ENCODE measurements around the gene MGAT5.
"Not testable (repeated sequence)": the region's sequence is repeated elsewhere in the genome, so short reads cannot be mapped to it uniquely, and the experiment has no call there.

The MGAT5 gene

DNA sequence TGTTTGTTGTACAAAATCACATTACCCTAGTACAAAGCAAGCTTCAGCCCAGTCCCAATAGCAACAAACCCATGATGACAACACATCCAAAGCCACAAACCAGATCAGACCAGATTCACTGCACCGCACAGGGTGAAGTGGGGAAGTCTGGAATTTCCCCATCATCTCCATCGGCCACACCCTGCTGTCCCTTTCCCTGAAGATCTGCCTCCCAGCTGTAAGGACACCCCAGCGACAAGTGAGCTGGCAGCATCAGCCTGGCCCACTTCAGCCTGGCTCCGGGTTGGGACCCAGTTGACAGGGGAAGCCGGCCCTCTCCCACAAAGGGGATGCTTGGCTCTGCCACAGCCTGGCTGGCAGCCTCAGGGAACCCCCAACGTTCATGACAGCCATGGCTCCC is 207.6 kb downstream of the MGAT5 start:
- intact Hi-C loops (cut with DNase I): no loop called here
- DNase-seq: peak in 4 of 42 donors; percentile 9 to 23 (median 20)

DNA sequence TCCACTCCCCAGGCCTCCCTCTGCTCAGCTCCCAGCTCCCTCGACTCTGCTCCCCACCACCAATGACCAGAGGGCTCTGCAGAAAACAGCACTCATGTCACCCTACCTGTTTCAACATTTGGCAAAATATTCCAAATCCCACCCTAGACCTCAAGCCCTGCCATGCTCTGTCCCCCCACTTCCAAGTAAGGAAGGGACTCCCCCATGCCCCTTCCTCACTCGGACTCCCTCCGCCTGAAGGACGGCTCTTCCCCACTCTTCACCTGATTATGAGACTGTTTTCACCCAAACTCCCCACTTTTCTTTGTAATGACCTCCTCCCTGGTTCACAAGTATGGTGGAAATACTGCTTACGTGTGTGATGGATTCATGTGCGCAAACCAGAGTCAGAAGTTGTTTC is 208.4 kb downstream of the MGAT5 start:
- DNase-seq: peak in 2 of 42 donors; percentile 9 to 21
- intact Hi-C loops (cut with DNase I): no loop called here

DNA sequence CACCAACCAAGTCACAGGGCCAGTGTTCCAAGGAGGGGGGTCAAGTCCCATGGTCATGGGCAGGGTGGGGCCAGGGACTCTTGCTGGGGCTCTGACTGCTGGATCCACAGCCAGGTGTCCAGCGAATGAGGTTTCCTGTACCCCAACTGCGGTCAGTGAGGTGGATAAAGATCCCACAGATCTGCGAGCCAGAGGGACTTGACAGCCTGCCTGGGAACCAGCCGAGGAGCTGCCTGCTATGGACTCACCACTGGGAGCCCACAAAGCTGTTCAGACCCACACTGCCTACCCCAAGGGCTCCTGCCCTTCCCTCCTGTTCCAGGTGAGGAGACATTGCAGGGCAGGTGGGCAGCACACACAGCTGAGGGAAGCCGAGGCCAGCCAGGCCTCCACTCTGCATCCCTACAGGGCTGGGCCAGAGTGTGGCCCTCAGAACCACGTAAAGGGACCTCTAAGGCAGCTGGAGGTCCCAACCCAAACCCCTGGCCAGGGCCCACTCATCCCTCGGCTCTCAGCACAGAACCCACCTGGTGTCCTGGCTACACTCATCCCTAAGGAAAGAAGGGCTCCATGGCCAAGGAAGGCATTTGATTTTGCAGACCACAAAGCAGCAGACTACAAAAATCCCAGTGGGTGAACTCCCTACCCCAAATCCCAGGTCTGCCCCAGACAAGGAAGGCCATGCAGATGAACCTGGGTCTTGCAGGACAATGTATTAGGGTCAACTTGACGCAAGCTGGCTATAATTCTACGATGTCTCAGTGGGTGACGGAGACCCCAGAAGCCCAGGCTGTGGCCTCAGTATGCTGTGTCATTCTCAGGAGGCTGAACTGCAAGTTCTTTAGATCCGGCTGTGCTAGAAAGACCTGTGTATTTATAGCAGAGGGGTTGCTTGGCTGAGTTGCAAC is 209.2 kb downstream of the MGAT5 start:
- intact Hi-C loops (cut with DNase I): no loop called here
- peak in 6 of 42 donors; percentile 2 to 25 (median 16) for DNase-seq

DNA sequence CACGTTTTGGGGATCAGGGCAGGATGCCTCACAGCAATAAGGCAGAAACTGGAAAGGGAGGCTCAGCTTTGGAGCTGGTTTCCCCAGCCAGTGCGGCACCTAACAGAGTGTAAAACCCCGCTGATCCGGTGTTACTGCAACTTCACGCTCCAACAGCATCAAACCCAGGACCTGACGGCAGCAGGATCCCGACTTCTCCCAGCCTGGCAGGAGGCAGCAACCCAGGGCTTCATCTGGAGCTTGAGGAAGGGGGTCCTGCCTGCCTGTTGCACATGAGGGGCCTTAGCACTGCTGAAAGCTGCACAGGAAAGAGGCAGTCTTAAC is 209.8 kb downstream of the MGAT5 start:
- intact Hi-C loops (cut with DNase I): no loop called here
- DNase-seq: peak in 4 of 42 donors; percentile 3 to 24 (median 20)

DNA sequence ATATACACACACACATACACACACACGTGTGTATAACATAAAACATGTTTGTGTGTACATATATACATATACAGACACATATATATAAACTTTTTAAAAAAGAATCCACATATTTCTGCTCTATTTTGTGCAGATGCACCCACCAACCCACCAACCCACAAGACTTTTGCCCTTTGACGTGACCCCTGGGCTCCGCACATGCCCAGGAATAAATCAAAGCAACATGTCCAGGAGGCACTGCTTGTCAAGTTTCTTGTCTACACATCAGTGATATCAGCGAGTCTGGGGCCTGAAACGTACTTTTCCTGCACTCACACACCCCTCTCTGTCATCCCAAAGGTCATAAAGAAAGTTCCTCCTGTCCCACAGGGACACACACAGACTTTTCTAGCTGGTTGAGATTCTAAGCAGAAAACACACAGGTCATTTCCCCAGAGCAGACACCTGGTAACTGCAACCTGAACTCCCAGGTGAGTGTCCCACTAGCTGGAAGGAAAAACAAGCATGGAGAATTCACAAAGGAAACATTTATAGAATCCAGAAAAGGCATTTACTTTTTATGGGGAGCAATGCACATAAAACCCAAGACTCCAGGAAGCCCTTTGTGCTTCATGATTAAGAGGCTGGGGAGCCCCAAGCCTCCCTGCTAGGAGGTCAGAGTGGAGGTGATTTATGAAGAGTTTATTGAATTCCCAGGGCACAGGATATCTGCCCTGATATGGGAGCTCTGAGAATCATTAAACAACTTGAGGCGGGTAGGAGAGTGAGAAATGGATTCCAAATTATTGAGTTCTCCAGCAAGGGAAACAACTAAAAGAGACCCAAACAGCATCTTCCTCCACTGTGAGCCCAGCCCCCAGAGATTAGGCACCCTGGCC is 211.6 kb downstream of the MGAT5 start:
- intact Hi-C loops (cut with DNase I): no loop called here
- DNase-seq: peak in 4 of 42 donors; percentile 6 to 24 (median 20)

DNA sequence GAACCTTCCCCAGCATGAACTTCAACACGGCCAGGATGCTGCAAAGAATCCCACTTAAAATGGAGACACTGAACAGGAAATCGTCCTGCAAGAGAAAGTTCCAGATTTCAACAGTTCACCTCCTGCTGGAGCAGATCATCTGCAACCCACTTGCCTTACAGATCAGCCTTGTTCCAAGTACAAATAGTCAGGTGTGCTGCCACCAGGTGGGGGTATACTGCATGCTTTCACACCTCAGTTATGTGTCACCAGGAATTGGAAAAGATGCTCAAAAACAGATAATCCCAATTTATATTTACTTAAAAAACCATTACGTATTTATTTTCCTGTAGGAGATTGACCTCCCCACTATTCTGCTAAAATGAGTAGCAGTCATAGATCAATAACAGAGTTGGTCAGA is 212.3 kb downstream of the MGAT5 start:
- DNase-seq: peak in 28 of 42 donors; percentile 14 to 72 (median 52)
- intact Hi-C loops (cut with DNase I): no loop called here

DNA sequence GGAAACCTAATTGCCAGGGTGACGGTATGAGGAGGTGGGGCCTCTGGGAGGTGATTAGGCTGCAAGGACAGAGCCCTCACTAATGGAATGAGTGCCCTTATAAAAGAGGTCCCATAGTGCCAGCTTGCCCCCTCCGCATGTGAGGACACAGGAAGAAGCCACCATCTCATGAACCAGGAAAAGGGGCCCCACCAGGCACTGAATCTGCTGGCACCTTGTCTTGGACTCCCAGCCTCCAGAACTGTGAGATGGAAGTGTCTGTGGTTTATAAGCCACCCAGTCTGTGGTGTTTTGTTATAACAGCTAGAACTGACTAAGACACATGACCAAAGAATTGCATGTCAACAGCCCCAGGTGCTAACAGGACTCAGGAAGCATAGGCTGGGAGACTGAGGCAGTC is 214.3 kb downstream of the MGAT5 start:
- DNase-seq: peak in 2 of 42 donors; percentile 18 to 26
- intact Hi-C loops (cut with DNase I): no loop called here

DNA sequence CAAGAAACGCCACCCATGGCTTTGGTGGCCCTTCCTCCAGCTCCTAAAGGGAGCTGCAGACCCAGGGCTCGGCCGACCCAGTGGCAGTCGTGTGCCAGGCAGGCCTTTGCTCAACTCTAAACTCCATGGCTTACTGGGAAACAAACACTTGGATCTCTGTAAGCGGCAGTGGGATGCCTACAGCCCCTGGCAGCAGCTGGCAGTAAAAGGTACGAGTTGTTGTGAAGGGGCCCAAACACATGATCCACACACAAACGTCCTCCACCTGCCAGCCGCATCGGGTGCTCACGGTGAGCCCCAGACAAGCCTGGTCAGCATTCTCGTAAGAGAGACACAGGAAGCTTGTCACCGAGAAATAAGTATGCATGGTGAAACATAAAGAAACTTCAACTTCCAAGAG is 214.9 kb downstream of the MGAT5 start:
- peak in 1 of 42 donors; percentile 13 for DNase-seq
- intact Hi-C loops (cut with DNase I): no loop called here

DNA sequence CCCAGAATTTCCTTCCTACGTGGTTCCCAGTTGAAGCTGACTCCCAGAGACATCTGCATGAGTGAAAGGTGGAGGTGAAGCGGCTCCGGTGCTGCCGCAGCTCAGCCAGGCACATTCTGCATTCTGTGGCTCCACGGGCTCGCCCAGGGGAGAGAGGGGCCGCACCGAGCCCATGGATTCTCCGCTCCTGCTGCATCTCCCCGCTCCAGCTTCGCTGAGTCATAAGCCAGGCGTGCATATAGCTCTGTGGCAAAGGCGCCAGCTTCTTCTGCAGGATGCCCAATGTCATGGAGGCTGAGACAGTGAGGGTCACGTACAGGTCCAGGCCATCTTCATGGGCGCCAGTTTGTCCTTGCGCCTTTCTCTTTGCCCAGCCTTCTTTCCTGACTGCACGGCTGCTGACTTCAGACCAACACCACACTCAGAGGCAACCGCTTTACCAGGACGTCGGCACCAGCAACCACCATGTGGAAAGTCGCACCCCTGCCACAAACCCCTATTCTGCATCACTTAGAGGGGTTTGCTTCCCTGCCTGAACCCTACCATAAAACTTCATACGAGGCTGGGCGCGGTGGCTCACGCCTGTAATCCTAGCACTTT is 215.7 kb downstream of the MGAT5 start:
- DNase-seq: peak in 2 of 42 donors; percentile 14 to 34
- intact Hi-C loops (cut with DNase I): no loop called here

DNA sequence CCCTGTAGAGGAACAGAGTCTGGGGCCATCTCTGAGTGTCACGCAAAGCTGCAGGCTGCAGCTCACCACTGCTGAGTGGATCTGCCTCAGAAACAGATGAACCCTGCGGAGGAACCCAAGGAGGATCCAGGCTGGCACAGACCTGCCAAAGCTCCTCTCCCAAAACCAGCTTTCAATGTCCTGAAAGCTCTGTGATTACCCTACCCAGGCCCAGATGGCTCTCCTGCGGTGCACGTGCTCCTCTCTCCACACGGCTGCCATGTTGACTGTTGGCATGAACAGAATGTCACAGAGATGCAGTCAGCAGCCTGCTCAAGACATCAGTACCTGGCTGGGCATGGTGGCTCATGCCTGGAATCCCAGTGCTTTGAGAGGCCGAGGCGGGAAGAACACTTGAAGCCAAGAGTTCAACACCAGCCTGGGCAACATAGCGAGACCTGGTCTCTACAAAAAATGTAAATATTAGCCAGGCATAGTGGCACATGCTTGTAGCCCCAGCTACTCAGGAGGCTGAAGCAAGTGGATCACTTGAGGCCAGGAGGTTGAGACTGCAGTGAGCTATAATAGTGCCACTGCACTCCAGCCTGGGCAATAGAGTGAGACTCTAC is 216.8 kb downstream of the MGAT5 start:
- peak in 2 of 42 donors; percentile 16 to 17 for DNase-seq
- intact Hi-C loops (cut with DNase I): no loop called here

DNA sequence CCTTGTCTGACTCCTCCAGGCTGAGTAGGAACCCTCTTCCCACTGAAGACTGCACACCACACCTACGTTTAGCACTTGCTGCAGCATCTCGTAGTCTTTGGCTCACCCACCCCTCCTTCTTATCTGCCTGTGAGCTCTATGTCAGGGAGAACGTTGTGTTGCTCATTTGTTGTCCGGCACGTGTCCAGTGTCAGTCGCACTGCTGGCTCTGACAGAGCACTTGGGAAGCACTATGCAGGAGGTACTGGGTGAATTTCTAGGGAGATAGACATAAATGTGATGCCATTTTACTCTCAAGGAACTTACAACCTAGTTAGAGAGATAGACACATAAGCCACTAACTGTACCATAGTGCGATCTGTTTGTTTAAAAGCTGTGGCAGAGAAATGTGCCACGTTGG is 223.1 kb downstream of the MGAT5 start:
- peak in 2 of 42 donors; percentile 3 to 13 for DNase-seq
- intact Hi-C loops (cut with DNase I): not testable (repeated sequence)

DNA sequence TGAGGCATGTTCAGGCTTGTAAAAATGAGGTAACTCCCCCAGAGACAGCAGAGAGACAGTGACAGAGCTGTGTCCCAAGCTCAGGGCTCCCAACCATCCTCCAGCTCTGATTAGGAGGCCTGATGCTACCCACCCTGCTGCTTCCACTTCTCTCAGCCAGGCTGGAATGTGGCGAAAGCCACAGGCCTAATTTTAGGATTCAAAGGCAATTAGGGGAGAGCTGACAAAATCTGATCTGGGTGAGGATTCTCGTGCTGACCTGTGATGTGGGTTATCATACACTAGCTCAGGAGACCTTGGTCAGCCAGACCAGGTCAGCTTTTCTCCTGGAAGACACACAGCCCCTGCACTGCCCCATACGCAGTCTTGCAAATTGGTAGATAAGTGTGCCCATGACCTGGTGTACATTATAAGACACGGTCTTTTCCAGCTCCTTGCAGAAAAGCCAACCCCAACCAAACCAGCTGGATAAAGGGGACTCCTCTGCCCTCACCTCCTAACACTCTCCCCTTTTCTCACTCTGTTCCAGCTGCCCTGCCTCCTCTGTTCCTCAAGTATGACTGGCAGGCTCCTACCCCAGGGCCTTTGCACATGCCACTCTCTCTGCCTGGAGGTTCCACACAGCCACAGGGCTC is 225.9 kb downstream of the MGAT5 start:
- peak in 2 of 42 donors; percentile 25 for DNase-seq
- intact Hi-C loops (cut with DNase I): no loop called here

DNA sequence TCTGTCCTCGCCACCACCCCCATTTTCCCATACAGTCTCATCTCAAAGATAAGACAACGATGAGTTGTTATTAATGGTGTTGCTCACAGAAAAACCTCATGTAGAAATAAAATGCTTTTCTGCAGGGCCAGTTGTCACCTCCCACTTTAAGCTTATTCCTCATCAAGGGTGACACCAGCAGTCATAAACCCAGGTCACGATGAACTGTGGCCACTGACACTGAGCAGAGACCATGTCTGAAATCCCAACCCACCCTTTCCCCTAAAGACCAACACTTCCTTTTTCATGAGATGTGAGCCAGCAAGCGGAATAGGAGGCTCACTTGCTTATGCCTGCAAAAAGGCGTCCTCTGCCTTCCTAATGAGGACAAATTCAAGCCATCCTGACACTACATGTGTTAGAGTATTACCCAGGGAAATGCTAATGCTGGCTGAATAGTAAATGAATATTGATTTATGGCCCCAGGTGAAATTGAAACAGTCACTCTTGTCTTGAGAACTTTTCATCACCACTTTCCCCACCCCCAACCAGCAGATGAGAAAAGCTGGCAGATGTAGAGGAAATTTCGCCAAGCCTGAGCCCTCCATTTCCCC is 228.4 kb downstream of the MGAT5 start:
- peak in 2 of 42 donors; percentile 4 to 13 for DNase-seq
- intact Hi-C loops (cut with DNase I): no loop called here

DNA sequence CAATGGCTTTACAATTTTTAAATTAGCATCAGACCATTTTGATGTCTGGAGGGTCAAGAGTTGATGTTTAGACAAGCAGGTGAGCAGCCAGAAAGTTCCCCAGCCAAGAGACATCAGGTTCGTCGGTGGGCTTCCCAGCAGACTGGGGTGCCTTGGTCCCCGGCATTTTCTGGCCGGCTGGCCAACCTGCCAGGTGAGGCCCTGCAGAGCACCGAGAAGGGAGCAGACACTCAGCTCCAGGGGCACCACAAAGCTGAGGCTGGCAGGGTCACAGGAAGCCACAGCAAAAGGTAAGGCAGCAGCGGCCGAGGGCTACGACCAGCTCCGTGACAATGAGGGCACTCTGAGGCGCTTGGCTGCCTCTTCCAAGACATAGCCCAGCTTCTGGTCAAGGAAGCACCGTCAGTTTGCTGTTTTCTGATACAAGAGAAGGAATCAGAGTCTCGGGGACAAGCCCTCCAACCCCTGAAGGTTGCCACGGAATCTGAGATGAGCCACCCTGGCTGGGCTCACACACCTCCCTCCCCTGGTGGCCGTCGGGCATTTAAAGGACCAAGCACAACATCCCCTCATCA is 229.0 kb downstream of the MGAT5 start:
- peak in 2 of 42 donors; percentile 21 to 25 for DNase-seq
- intact Hi-C loops (cut with DNase I): no loop called here

DNA sequence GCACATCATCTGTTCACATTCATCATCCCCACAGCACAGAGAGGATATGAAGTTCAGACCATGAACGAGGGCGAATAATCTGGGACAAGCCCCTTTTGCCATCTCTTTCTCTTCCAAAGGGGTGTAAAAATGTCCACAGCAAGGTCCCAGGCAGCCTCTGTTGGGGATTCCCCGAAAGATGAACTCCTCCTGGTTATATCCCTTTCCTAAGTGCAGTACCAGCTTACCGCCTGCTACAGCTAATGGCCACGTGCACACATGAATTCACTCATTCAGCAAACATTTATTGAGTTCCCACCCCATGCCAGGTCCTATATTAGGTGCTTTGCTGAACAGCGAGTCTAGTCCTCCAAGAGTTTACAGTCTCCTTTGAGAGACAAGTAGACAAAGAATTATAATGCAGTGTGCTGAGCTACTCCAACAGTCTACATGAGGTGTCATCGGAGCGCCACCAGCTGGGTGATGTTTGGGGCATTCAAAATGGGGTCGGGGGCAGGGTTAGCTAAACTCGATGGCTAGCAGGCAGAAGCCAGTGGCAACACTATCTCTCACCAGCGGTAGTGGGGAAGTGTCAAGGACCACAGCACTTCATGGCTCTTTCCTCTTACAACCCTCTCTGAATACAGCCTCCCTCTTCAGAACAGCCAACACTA is 236.0 kb downstream of the MGAT5 start:
- intact Hi-C loops (cut with DNase I): no loop called here
- no peak for DNase-seq

DNA sequence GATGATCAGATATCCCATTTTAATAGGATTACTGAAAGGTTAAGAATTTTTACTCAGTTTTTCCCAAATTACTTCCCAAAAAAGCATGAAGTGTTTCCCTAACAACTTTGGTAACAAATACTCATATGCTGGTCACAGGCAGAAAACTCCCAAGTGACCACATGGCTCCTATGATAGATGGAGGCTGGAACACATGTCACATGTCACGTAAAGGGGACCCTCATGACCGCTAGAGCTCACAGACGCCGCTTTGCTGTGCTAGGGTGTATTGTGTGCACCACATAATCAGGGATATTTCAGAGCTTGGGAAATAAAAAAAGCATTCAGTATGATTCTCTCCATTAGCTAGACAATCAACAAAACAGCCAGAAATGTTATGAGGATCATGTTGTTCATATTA is 236.7 kb downstream of the MGAT5 start:
- intact Hi-C loops (cut with DNase I): no loop called here
- peak in 2 of 42 donors; percentile 7 to 21 for DNase-seq

DNA sequence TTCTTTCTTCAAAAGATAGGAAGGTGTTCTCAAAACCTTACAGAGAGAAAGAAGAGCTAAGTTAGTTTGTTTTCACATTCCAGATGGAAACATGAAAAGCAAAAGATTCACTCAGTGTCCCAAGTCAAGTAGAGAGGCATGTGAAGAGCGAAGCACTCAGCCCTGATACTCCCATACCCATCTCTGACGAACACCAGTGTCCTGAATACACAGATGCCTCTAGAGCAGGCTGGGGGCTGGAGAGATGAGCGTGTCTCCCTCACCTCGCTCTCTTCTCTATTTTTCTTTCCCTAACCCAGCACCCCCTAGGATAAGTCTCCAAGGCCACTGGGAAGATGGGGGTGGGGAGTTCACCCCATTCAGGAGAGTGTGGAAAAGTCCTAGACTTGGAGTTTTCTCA is 237.2 kb downstream of the MGAT5 start:
- intact Hi-C loops (cut with DNase I): no loop called here
- peak in 2 of 42 donors; percentile 19 to 20 for DNase-seq
